WI38 (cell line): ENCODE measurements around the gene RANBP3.

Experiments used
- H3K4me3 ChIP-seq: 2 replicates; pipeline ENCODE4 v1.5.1; 2011; ENCODE audit warnings: low read depth, mild to moderate bottlenecking, control low read depth, low read length
- CTCF ChIP-seq: IDR thresholded peaks from 2 replicates; pipeline ENCODE4 v1.5.1; 2012; ENCODE audit warnings: low read depth, mild to moderate bottlenecking, control low read depth, low read length

The RANBP3 gene

GRCh38 chr19:5917431-5918107, 60.4 kb downstream of the RANBP3 start:
- H3K4me3 ChIP-seq = no peak overlapping the region
- no peak for TF ChIP-seq CTCF

GRCh38 chr19:5916181-5916708, 61.7 kb downstream of the RANBP3 start:
- H3K4me3 ChIP-seq = no peak overlapping the region
- TF ChIP-seq CTCF = no peak

GRCh38 chr19:5915782-5916165, 62.2 kb downstream of the RANBP3 start:
- TF ChIP-seq CTCF = no peak

GRCh38 chr19:5914946-5915781, 62.8 kb downstream of the RANBP3 start:
- TF ChIP-seq CTCF = no peak
- no peak overlapping the region for H3K4me3 ChIP-seq

More at GRCh38 chr19:5915782-5916165, 62.2 kb downstream of the RANBP3 start:
- H3K4me3 ChIP-seq = no peak overlapping the region

GRCh38 chr19:5914358-5914774, 63.6 kb downstream of the RANBP3 start:
- no peak for TF ChIP-seq CTCF
- no peak overlapping the region for H3K4me3 ChIP-seq

- TF ChIP-seq CTCF = no peak
- no peak within 1 kb of the TSS for H3K4me3 ChIP-seq
Observed at GRCh38 chr19:5913739-5914357, 64.1 kb downstream of the RANBP3 start, which contains the start of gene CAPS. Gene CAPS, plus strand, starts transcription at chr19:5914254. Its CDS starts 153 bp downstream, at chr19:5914407.

GRCh38 chr19:5911366-5911765, 66.6 kb downstream of the RANBP3 start:
- H3K4me3 ChIP-seq = no peak overlapping the region
- no peak for TF ChIP-seq CTCF
